Measurements from ENCODE around the gene PIK3R5. TPM values are rescaled to one million over a fixed set of nuclear protein-coding genes. Genes with fewer than 3 reads are reported as not detected.

The PIK3R5 gene
- total and polyA plus RNA-seq, 2 donors (not counting 3 experiments of a cell fraction or from before 2014, with no cell fraction given), result not detected

DNA sequence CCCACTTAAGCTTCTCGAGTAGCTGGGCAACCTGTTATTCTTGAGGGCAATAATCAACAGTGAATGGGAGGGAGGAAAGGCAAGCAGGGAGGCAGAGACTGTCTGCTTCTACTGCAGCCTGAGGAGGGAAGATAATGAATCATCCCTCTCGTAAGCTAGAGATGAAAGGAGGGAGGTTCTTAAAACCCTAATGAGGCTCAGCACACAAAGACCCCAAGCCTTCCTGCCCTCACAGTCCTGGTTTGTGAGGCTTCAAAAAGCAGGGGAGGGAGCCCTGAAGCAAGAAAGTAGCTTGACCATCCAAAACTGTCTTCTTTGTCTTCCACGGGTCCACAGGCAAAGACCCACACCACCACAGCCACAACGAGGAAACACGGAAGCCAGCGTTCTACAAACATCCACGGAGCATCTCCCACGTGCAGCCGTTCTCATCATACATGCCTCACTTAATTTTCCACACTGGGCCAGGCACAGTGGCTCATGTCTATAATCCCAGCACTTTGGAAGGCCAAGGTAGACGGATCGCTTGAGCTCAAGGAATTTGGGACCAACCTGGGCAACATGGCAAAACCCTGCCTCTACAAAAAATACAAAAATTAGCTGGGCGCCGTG is 1.8 kb downstream of the PIK3R5 start:
- BruUV-seq (replicated peaks), result no TSS peak
- no peak for FAIRE-seq
- Histone ChIP-seq H3K27me3 (ENCODE audit: control insufficient read depth in 2 of 2, insufficient read depth in 2 of 2, low read length in 2 of 2) (peaks cover 0 to 10% of the 10 kb centered on the region in 2 experiments), H3K27ac (ENCODE audit: insufficient read depth, low read depth, low read length) (no peak overlapping the region), H3K9me1 (replicated peaks; ENCODE audit: control insufficient read depth, extremely low read depth, insufficient read depth, low read length) (no peaks in the 10 kb centered on the region), H4K20me1 (replicated peaks; ENCODE audit: control insufficient read depth, extremely low read depth, insufficient read depth, low read length) (no peaks in the 10 kb centered on the region), H3K4me3 (replicated peaks in 1 of 3; ENCODE audit: insufficient read depth in 1 of 3, low read depth in 1 of 3, low read length in 3 of 3) (no peak overlapping the region), H2AFZ (ENCODE audit: low read depth, low read length) (no peak overlapping the region), H3K36me3 (ENCODE audit: control insufficient read depth in 2 of 2, extremely low read depth in 1 of 2, insufficient read depth in 2 of 2, low read length in 2 of 2) (no peaks in the 10 kb centered on the region), H3K4me1 (ENCODE audit: control insufficient read depth, extremely low read depth, insufficient read depth, low read length) (no peaks in the 10 kb centered on the region), H3K79me2 (ENCODE audit: control insufficient read depth, insufficient read depth, low read length) (no peaks in the 10 kb centered on the region), H3K9ac (replicated peaks; ENCODE audit: extremely low read depth, insufficient read depth, low read length) (no peak overlapping the region), H3K9me3 (replicated peaks; ENCODE audit: control insufficient read depth, insufficient read depth, low read length) (no peaks in the 10 kb centered on the region), H3K4me2 (ENCODE audit: insufficient read depth, low read length) (no peak overlapping the region)
- DNase-seq (ENCODE audit: low read depth, low spot score), result no peak
- TF ChIP-seq FOS (IDR thresholded peaks at IDR 0.05; ENCODE audit: borderline replicate concordance, insufficient read depth, low read length) (no peak), JUN (IDR thresholded peaks at IDR 0.05; ENCODE audit: borderline replicate concordance, insufficient read depth, insufficient read length, low read depth) (no peak), MYC (IDR thresholded peaks at IDR 0.05; ENCODE audit: low read depth, low read length) (no peak), POLR2AphosphoS5 (IDR thresholded peaks at IDR 0.05; ENCODE audit: insufficient read depth, low read depth, low read length) (no peak), EZH2 (IDR thresholded peaks at IDR 0.05; ENCODE audit: borderline replicate concordance, low read depth, low read length, severe bottlenecking) (no peak), GATA2 (IDR thresholded peaks at IDR 0.05; ENCODE audit: insufficient read depth, insufficient read length, low read depth, low read length) (no peak), POLR2A (IDR thresholded peaks at IDR 0.05; ENCODE audit: low read depth, low read length) (no peak)
- TF ChIP-seq, protein P1, sequence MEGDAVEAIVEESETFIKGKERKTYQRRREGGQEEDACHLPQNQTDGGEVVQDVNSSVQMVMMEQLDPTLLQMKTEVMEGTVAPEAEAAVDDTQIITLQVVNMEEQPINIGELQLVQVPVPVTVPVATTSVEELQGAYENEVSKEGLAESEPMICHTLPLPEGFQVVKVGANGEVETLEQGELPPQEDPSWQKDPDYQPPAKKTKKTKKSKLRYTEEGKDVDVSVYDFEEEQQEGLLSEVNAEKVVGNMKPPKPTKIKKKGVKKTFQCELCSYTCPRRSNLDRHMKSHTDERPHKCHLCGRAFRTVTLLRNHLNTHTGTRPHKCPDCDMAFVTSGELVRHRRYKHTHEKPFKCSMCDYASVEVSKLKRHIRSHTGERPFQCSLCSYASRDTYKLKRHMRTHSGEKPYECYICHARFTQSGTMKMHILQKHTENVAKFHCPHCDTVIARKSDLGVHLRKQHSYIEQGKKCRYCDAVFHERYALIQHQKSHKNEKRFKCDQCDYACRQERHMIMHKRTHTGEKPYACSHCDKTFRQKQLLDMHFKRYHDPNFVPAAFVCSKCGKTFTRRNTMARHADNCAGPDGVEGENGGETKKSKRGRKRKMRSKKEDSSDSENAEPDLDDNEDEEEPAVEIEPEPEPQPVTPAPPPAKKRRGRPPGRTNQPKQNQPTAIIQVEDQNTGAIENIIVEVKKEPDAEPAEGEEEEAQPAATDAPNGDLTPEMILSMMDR (IDR thresholded peaks at IDR 0.05; ENCODE audit: extremely low read depth in 1 of 2, insufficient read depth in 1 of 2, low read depth in 1 of 2, low read length in 2 of 2), result no peak
- TF ChIP-seq, protein P2, sequence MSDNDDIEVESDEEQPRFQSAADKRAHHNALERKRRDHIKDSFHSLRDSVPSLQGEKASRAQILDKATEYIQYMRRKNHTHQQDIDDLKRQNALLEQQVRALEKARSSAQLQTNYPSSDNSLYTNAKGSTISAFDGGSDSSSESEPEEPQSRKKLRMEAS (IDR thresholded peaks at IDR 0.05; ENCODE audit: insufficient read depth, insufficient read length), result no peak
- dilution Hi-C loops (cut with MboI; ENCODE audit: extremely low pct_ligation_motif_present, low sequenced_read_pairs), result no loop called here
- intact Hi-C loops (cut with micrococcal nuclease), result no loop called here
- ChIA-PET CTCF (interaction anchor here (0.6 kb wide), 1 partner anchor 1630 kb away, joined by 4 read pairs; no protein-coding TSS in a partner anchor), POLR2A (no interaction called here)

Data from endothelial cell of umbilical vein (primary cell).